Ramos (cell line): Measurements from ENCODE around the gene ZBTB11.
"Not testable (repeated sequence)": the region's sequence is repeated elsewhere in the genome, so short reads cannot be mapped to it uniquely, and the experiment has no call there.

Experiments used
- in situ Hi-C: fragments of 300-500 bp; cut with MboI; formaldehyde crosslinking; loops from one replicate; pipeline ENCODE4 v1.14.3; 2022; ENCODE audit warnings: low sequenced_read_pairs; ENCODE audit not compliant: unreplicated experiment

Gene ZBTB11

DNA sequence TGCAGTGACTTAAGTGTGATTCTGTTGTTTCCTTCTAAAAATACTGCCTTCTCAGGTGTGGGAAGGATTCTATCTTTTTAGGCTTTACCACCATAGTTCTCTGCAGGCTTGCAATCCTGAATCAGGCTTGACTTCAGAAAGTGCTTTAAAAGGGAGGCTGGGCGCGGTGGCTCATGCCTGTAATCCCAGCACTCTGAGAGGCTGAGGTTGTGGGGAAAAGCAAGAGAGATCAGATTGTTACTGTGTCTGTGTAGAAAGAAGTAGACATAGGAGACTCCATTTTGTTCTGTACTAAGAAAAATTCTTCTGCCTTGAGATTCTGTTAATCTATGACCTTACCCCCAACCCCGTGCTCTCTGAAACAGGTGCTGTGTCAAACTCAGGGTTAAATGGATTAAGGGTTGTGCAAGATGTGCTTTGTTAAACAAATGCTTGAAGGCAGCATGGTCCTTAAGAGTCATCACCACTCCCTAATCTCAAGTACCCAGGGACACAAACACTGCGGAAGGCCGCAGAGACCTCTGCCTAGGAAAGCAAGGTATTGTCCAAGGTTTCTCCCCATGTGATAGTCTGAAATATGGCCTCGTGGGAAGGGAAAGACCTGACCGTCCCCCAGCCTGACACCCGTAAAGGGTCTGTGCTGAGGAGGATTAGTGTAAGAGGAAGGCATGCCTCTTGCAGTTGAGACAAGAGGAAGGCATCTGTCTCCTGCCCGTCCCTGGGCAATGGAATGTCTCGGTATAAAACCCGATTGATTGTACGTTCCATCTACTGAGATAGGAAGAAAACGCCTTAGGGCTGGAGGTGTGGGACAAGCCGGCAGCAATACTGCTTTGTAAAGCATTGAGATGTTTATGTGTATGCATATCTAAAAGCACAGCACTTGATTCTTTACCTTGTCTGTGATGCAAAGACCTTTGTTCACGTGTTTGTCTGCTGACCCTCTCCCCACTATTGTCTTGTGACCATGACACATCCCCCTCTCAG lies 15.0 kb upstream of the ZBTB11 start:
- in situ Hi-C loops = not testable (repeated sequence)

DNA sequence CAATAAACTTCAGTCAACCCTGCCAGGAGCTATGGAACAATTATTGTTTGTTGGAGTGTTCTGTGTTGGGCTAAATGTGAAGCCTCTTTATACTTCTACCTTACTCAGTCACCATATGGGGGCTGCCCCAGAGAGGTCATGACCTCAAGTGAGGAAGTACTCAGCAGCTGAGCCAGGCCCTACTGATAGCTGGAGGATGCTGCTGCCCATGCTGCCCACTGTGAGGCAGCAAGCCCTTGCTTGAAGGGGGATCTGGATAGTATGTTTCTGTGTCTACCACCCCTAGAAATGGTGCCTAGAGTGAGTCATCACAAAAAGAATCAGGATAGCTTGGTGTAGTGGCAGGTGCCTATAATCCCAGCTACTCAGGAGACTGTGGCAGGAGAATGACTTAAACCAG lies 14.0 kb upstream of the ZBTB11 start:
- in situ Hi-C loops = no loop called here

GRCh38 chr3:101689286-101689685 lies 12.4 kb upstream of the ZBTB11 start:
- in situ Hi-C loops = no loop called here

- in situ Hi-C loops = no loop called here
These were observed 10.4 kb upstream of the ZBTB11 start for GRCh38 chr3:101687142-101687931.

GRCh38 chr3:101685870-101686307 lies 9.0 kb upstream of the ZBTB11 start:
- in situ Hi-C loops = no loop called here

DNA sequence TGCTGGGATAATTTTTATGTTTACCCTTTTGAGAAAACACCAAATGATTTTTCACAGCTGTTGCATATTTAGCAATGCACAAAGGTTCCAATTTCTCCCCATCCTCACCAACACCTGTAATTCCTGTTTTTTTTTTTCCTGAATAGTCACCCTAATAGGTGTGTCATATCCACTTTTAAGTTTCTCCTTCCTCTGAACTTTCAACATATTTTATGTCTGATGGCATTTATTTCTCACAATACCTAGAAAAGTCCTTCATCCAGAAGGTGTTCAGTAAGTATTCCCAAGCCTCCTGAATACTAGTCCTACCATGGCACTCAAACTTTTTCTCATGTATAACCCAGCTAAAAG lies 8.1 kb upstream of the ZBTB11 start:
- in situ Hi-C loops = no loop called here

DNA sequence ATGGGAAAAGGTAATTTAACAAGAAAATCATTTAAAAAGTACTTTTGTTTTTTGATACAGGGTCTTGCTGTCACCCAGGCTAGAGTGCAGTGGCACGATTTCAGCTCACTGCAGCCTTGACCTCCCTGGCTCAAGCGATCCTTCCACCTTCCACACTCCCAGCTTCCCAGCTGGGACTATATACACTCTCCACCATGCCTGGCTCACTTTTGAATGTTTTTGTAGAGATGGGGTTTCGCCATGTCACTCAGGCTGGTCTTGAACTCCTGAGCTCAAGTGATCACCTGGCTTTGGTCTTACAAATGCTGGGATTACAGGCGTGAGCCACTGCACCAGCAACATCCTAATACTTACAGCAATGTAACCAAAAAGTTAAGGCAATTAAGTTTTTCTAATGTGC lies 3.5 kb upstream of the ZBTB11 start:
- in situ Hi-C loops = no loop called here

DNA sequence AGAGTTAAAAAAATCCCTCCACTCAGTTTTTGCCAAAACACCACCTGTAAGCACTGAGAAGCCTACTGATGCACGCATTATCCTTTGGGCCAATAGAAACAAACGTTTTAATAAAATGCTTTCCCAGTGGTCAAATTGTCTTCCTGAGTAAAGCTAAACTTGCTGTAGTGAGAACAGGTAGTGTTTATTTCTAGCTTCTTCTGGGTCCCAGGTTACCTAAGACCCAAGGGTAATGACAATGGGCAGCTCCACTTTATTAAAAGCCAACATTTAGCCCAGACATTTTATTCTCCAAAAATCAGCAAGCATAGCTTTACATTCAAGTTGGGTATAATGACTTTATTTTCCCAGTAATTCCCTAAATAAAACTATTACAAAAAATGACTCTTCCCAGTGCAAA lies 1.9 kb upstream of the ZBTB11 start:
- in situ Hi-C loops = not testable (repeated sequence)

DNA sequence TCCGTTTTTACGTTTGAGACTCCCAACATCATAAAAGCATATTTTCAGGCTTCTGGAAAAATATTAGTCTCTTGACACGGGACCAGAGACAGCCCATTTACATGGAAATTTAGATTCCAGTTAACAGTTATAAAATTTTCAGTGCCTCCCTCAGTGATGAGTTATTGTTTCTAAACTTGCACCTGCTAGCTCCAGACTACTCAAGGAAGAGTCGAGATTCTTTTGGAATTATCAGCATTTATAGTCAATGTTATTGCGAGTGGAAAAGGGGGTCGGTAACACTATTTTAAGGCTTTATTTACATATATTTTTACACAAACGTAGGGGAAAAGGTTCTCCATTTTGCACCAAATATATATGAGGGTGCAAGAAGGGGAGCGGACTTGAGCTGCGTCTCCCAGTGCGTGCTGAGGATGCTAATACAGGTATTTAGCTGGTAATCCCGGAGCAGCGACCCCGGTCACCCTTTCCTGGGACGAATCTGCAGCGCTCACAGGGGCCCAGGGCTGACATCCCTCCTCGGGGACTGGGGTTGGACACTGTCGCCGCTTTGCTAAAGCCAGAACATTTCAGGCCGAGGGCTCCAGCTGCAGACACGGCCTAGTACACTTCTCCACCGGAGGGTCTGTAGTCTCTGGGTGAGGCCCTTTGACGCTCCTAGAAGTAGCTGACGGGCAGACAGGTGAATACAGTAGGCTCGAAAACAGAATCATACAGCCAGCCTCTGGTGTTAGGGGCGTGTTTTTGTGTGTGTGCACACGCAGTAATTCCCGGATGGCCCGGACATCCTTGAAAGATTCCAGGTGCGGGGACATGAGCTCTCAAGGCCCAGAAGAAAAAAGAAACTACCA lies 729 bp upstream of the ZBTB11 start:
- in situ Hi-C loops = no loop called here

DNA sequence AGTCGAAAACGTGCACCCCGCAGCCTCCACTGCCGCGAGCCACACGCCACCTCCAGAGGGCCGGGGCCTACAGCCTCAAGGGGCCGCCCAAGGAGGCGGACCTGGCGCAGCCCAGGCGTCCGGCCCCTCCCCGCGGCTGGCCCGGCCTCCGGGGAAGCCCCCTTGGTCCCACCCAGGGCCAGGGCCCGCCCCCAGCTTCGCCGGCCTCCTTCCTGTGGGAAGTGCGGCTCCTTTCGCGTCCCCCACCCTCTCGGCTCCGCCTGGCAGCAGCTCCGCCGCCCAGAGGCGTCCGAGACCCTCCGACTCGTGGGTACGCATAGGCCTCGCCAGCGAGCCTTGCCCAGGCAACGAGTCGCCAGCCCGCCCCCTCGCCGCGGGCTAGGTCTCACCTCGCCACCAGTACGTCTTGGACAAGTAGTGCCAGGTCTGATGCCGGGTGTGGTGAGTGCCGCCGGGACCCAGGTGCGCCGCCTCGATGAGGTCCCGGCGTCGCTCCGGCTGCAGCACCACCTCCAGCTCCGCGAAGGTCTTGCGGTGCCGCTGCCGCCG lies 642 bp downstream of the ZBTB11 start:
- in situ Hi-C loops = no loop called here

- in situ Hi-C loops = no loop called here
These were observed 1.2 kb downstream of the ZBTB11 start for GRCh38 chr3:101675709-101676215.

GRCh38 chr3:101674518-101674917 lies 2.4 kb downstream of the ZBTB11 start:
- in situ Hi-C loops = no loop called here

DNA sequence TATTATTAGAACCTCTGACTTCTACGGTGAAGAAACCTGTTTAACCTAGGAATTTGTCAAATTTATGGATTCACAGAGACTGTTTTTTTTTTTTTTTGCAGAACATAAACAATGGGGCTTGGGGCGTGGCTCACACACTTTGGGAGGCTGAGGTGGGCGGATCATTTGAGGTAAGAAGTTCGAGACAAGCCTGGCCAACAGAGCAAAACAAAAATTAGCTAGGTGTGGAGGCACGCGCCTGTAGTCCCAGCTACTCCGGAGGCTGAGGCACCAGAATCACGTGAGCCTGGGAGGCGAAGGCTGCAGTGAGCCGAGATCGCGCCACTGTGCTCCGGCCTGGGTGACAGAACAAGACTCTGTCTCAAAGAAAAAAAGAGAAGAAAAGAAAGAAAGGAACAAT lies 3.0 kb downstream of the ZBTB11 start:
- in situ Hi-C loops = no loop called here

GRCh38 chr3:101671014-101671413 lies 5.9 kb downstream of the ZBTB11 start:
- in situ Hi-C loops = no loop called here

- in situ Hi-C loops = no loop called here
These were observed 9.1 kb downstream of the ZBTB11 start for GRCh38 chr3:101667844-101668243.

DNA sequence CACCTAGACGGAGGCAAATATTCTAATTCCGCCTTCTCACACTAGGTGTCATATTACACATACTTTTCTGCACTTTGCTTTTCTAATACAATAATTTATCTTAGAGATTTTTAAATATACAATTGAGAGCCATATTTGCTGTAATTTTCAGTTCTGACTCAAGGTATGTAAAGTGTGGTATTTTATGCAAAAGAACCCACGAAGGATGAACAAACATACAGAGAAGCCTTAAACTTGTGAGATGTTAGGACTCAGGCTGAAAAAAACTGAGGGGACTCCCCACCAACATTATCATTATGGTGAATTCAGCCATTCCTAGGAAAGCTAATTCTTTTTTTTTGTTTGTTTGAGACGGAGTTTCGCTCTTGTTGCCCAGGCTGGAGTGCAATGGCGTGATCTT lies 9.6 kb downstream of the ZBTB11 start:
- in situ Hi-C loops = no loop called here

- in situ Hi-C loops = no loop called here
These were observed 11.1 kb downstream of the ZBTB11 start for GRCh38 chr3:101665851-101666250.

- in situ Hi-C loops = no loop called here
These were observed 11.6 kb downstream of the ZBTB11 start for GRCh38 chr3:101665357-101665756.

DNA sequence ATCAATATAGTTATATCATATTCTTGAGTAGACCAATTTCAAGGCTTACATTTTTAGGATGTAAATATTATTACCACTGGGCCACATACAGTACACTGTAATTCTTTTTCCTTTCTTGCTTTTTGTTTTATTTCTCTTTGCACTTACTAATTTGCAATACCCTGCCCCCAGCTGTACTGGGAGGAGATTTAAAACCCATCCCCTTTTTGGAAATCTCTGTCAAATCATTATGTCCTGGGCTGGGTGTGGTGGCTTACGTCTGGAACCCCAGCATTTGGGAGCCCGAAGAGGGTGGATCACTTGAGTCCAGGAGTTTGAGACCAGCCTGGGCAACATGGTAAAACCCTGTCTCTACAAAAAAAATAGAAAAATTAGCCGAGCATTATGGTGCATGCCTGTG lies 16.2 kb downstream of the ZBTB11 start:
- in situ Hi-C loops = no loop called here

GRCh38 chr3:101656651-101657050 lies 20.3 kb downstream of the ZBTB11 start:
- in situ Hi-C loops = no loop called here
